SK-N-MC (cell line): ENCODE measurements around the gene PAX1.

Source experiments
- EZH2 ChIP-seq: fragments of 200-600 bp; sonication (generic); IDR thresholded peaks from one replicate; pipeline ENCODE4 v1.6.1; 2017; ENCODE audit warnings: antibody characterized with exemption
- POLR2AphosphoS5 ChIP-seq: IDR thresholded peaks from 2 replicates; pipeline ENCODE4 v1.6.1; 2012; ENCODE audit warnings: mild to moderate bottlenecking, low read depth, low read length, borderline replicate concordance

GRCh38 chr20:21693322-21693721, 12.1 kb upstream of the PAX1 start:
- TF ChIP-seq POLR2AphosphoS5 (no peak), EZH2 (no peak)
